Panc1 (cell line): Measurements from ENCODE around the gene MYF6. TPM values are rescaled to one million over a fixed set of nuclear protein-coding genes. Genes with fewer than 3 reads are reported as not detected.

Experiments used
- ATAC-seq: fragments of 200-7000 bp; cut with Tn5 transposase; 2 replicates; pipeline ENCODE4 v1.9.1; 2020; ENCODE audit warnings: mild to moderate bottlenecking, moderate library complexity
- BruUV-seq: library from RNA; stranded (reverse); fragments of 400-500 nt; replicated peaks from 2 replicates; lab custom pipeline; 2021; lab: Mats Ljungman, UMichigan
- CTCF ChIA-PET: fragments of 300-600 bp; sonication (Branson Sonifier 250); formaldehyde crosslinking; loops from one replicate; lab custom pipeline; 2022; ENCODE audit warnings: antibody characterized with exemption; lab: Charles Lee
- POLR2A ChIA-PET: fragments of 300-600 bp; sonication (Branson Sonifier 250); formaldehyde crosslinking; loops from one replicate; lab custom pipeline; 2022; ENCODE audit warnings: antibody characterized with exemption; lab: Charles Lee
- DNase-seq: peaks from one replicate; pipeline ENCODE4 v3.0.0-alpha.2; 2010; ENCODE audit warnings: low read depth, low spot score
- H3K27ac ChIP-seq: 2 replicates; pipeline ENCODE4 v1.5.1; 2011; ENCODE audit warnings: mild to moderate bottlenecking, low read length, inconsistent platforms
- H3K27me3 ChIP-seq: fragments of 200-500 bp; sonication (Bioruptor generic); 2 replicates; pipeline ENCODE4 v1.6.0; 2014; ENCODE audit warnings: low read length, inconsistent platforms; ENCODE audit not compliant: control insufficient read depth, insufficient read depth
- H3K36me3 ChIP-seq: fragments of 200-500 bp; sonication (Bioruptor generic); 2 replicates; pipeline ENCODE4 v1.5.1; 2014; ENCODE audit warnings: inconsistent platforms, mild to moderate bottlenecking, low read length, moderate library complexity; ENCODE audit not compliant: control insufficient read depth, insufficient read depth
- H3K4me1 ChIP-seq: 2 replicates; pipeline ENCODE4 v1.5.1; 2011; ENCODE audit warnings: inconsistent platforms, mild to moderate bottlenecking, low read length, moderate library complexity; ENCODE audit not compliant: control insufficient read depth, insufficient read depth
- H3K4me3 ChIP-seq, 2 experiments: 2 replicates each; pipeline ENCODE4 v1.5.1; 2011 to 2012; ENCODE audit warnings: low read depth in 2 of 2, low read length in 2 of 2, mild to moderate bottlenecking in 2 of 2, inconsistent platforms in 1 of 2, moderate library complexity in 1 of 2
- H3K9me3 ChIP-seq: fragments of 200-500 bp; sonication (Bioruptor generic); 2 replicates; pipeline ENCODE4 v1.5.1; 2014; ENCODE audit warnings: low read depth, mild to moderate bottlenecking, inconsistent platforms, low read length, moderate library complexity; ENCODE audit not compliant: control insufficient read depth, insufficient read depth
- CTCF ChIP-seq: fragments of 450-650 bp; IDR thresholded peaks from 2 replicates; pipeline ENCODE4 v1.5.1; 2017; ENCODE audit warnings: mild to moderate bottlenecking
- POLR2AphosphoS5 ChIP-seq: IDR thresholded peaks from 2 replicates; pipeline ENCODE4 v1.6.1; 2012; ENCODE audit warnings: mild to moderate bottlenecking, low read depth, low read length, moderate library complexity
- REST ChIP-seq, 2 experiments: IDR thresholded peaks; 2 replicates each; pipeline ENCODE4 v1.6.1; 2011 to 2012; ENCODE audit warnings: low read depth in 2 of 2, control low read depth in 1 of 2, low read length in 1 of 2, mild to moderate bottlenecking in 1 of 2, moderate library complexity in 1 of 2; ENCODE audit not compliant: insufficient read depth in 1 of 2
- SIN3A ChIP-seq: IDR thresholded peaks from 2 replicates; pipeline ENCODE4 v1.6.1; 2012; ENCODE audit warnings: low read depth, mild to moderate bottlenecking, low read length, moderate library complexity, borderline replicate concordance; ENCODE audit not compliant: insufficient read depth
- TCF7L2 ChIP-seq: IDR thresholded peaks from 2 replicates; pipeline ENCODE4 v1.6.1; 2011; ENCODE audit warnings: mild to moderate bottlenecking, low read depth, low read length, inconsistent platforms
- in situ Hi-C: cut with HindIII; loops from 2 replicates; pipeline ENCODE4 v1.10.0; 2016; ENCODE audit warnings: low sequenced_read_pairs, low pct_unique_long_range_greater_than_20kb
- intact Hi-C: fragments of 100-400 bp; cut with micrococcal nuclease; formaldehyde crosslinking; loops from one replicate; pipeline ENCODE4 v1.10.0; 2022; ENCODE audit not compliant: unreplicated experiment
- total RNA-seq: library from RNA; stranded (reverse); gene quantifications from one replicate; pipeline ENCODE4 v1.2.1, GENCODE V29; 2021; ENCODE audit not compliant: unreplicated experiment

Gene MYF6
- total RNA-seq, 1 experiment from 2014 or later = not detected

GRCh38 chr12:80692114-80692513 lies 15.3 kb upstream of the MYF6 start:
- Histone ChIP-seq H3K27me3 (no peaks in the 10 kb centered on the region), H3K9me3 (no peaks in the 10 kb centered on the region), H3K27ac (no peak overlapping the region), H3K4me3 (no peak overlapping the region), H3K36me3 (no peaks in the 10 kb centered on the region), H3K4me1 (no peaks in the 10 kb centered on the region)
- DNase-seq = no peak
- no TSS peak for BruUV-seq
- in situ Hi-C loops = no loop called here
- TF ChIP-seq SIN3A = no peak
- TF ChIP-seq POLR2AphosphoS5 = no peak
- TF ChIP-seq TCF7L2 = no peak
- TF ChIP-seq CTCF = no peak
- no peak for TF ChIP-seq REST (IDR thresholded peaks at IDR 0.05; ENCODE audit: insufficient read depth in 1 of 2, low read depth in 2 of 2, low read length in 1 of 2)
- no peak for ATAC-seq
- ChIA-PET CTCF (no interaction called here), POLR2A (no interaction called here)
- intact Hi-C loops = no loop called here

DNA sequence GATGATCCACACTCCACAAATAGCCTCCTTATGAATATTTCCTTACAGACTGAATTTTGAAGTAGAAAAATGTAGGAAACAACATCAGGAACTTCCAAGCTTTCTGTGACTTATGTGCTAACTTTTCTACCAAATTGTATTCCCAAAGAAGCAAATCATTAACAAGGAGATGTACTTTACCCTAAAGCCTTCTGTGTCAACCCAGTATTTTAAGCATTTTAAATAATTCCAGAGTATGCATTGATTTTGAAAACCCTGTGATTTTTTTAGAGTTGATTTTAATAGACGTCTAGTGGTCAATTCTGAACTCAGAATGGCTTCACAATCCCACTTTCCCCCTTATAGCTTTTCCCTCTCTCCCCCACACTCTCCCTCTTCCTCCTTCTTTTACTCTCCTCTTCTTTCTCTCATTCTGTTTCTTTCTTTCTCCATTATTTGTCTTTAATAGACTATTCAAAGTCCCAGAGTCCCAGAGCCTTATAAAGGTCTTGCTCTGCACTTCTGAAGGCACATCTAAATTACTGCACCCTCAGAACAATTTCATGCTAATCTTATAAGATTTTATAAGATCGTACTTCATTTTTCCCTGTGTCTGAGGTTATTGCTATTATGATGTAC lies 10.1 kb upstream of the MYF6 start:
- POLR2A ChIA-PET = interaction anchor here (0.7 kb wide), 1 partner anchor 195 kb away, joined by 3 read pairs; no protein-coding TSS in a partner anchor
- CTCF ChIA-PET = no interaction called here
- no peak for TF ChIP-seq CTCF
- no peak for TF ChIP-seq TCF7L2
- no peak for TF ChIP-seq SIN3A
- no peak for TF ChIP-seq POLR2AphosphoS5
- no peak for TF ChIP-seq REST (IDR thresholded peaks at IDR 0.05; ENCODE audit: insufficient read depth in 1 of 2, low read depth in 2 of 2, low read length in 1 of 2)
- intact Hi-C loops (no loop called here), in situ Hi-C loops (no loop called here)
- Histone ChIP-seq H3K9me3 (no peaks in the 10 kb centered on the region), H3K4me1 (no peaks in the 10 kb centered on the region), H3K27me3 (no peaks in the 10 kb centered on the region), H3K4me3 (no peak overlapping the region), H3K36me3 (no peaks in the 10 kb centered on the region), H3K27ac (no peak overlapping the region)
- ATAC-seq (no peak), DNase-seq (no peak)
- BruUV-seq = no TSS peak
